ENCODE measurements around the gene GPC1.

Gene GPC1

GRCh38 chr2:240413813-240414429 is 21.5 kb upstream of the GPC1 start:
- DNase-seq, result no peak

GRCh38 chr2:240416821-240417220 is 18.6 kb upstream of the GPC1 start:
- DNase-seq, result no peak

GRCh38 chr2:240418311-240418710 is 17.2 kb upstream of the GPC1 start:
- DNase-seq, result no peak

- DNase-seq, result no peak
Measured at GRCh38 chr2:240419271-240419670, 16.2 kb upstream of the GPC1 start.

- DNase-seq, result no peak
Measured at GRCh38 chr2:240419723-240420122, 15.7 kb upstream of the GPC1 start.

- no peak for DNase-seq
Measured at GRCh38 chr2:240420206-240421104, 15.0 kb upstream of the GPC1 start.

GRCh38 chr2:240421381-240421780 is 14.1 kb upstream of the GPC1 start:
- no peak for DNase-seq

GRCh38 chr2:240422658-240423329 is 12.7 kb upstream of the GPC1 start:
- DNase-seq, result no peak

- DNase-seq, result no peak
Measured at GRCh38 chr2:240423788-240424191, 11.7 kb upstream of the GPC1 start.

- DNase-seq, result no peak
Measured at GRCh38 chr2:240424341-240425235, 10.9 kb upstream of the GPC1 start.

GRCh38 chr2:240425236-240425615 is 10.2 kb upstream of the GPC1 start:
- no peak for DNase-seq

GRCh38 chr2:240425697-240426096 is 9.8 kb upstream of the GPC1 start:
- DNase-seq, result no peak

GRCh38 chr2:240426845-240427721 is 8.4 kb upstream of the GPC1 start:
- no peak for DNase-seq

- no peak for DNase-seq
Measured at GRCh38 chr2:240427729-240428128, 7.7 kb upstream of the GPC1 start.

GRCh38 chr2:240428245-240428644 is 7.2 kb upstream of the GPC1 start:
- DNase-seq, result no peak

- DNase-seq, result no peak
Measured at GRCh38 chr2:240429341-240429871, 6.1 kb upstream of the GPC1 start.

GRCh38 chr2:240429872-240430491 is 5.5 kb upstream of the GPC1 start:
- peak in 1 of 2 experiments; percentile 46 for DNase-seq

GRCh38 chr2:240430595-240430994 is 4.9 kb upstream of the GPC1 start:
- DNase-seq, result no peak

- no peak for DNase-seq
Measured at GRCh38 chr2:240431271-240431660, 4.2 kb upstream of the GPC1 start.

- DNase-seq, result no peak
Measured at GRCh38 chr2:240431661-240432424, 3.6 kb upstream of the GPC1 start.
